Subcutaneous adipose tissue (tissue), 4 donors: Measurements from ENCODE around the gene USP17L29. TPM values are rescaled to one million over a fixed set of nuclear protein-coding genes. Genes with fewer than 3 reads are reported as not detected.
"Not testable (repeated sequence)": the region's sequence is repeated elsewhere in the genome, so short reads cannot be mapped to it uniquely, and the experiment has no call there.

Experiments
- total RNA-seq, 4 donors: library from RNA; depleted of rRNA; stranded (reverse); fragments of >200 nt; gene quantifications; one replicate each; pipeline ENCODE4 v1.1.0, GENCODE V29; 2016
- TF ChIP-seq, protein P1 (sequence below): fragments of 450-650 bp; IDR thresholded peaks from one replicate; pipeline ENCODE4 v1.5.1; 2016; ENCODE audit warnings: low read depth, mild to moderate bottlenecking, control low read depth, antibody characterized with exemption, moderate library complexity

The USP17L29 gene
- total RNA-seq, 4 donors from 2014 or later = not detected

DNA sequence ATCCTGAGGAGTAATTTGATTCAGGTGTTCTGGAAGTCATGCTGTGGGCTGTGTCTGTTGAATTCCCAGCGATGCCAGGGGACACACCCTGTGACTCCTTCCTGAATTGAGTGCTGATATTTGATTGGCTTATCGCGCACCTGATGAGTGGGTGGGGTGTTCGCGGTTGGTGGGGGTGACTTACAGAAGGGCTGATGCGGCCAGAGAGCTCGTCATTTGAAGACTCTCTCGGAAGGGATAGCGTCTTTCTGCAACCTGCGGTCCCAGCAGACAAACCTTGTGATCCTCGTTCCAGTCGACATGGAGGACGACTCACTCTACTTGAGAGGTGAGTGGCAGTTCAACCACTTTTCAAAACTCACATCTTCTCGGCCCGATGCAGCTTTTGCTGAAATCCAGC, 9.4 kb downstream of the USP17L29 start, which contains the start of gene USP17L30:
Gene USP17L30 (plus strand): TSS at position 301 of the 400 bp plus-strand sequence. CDS start 0 bp downstream, at position 301.
- TF ChIP-seq, protein P1, sequence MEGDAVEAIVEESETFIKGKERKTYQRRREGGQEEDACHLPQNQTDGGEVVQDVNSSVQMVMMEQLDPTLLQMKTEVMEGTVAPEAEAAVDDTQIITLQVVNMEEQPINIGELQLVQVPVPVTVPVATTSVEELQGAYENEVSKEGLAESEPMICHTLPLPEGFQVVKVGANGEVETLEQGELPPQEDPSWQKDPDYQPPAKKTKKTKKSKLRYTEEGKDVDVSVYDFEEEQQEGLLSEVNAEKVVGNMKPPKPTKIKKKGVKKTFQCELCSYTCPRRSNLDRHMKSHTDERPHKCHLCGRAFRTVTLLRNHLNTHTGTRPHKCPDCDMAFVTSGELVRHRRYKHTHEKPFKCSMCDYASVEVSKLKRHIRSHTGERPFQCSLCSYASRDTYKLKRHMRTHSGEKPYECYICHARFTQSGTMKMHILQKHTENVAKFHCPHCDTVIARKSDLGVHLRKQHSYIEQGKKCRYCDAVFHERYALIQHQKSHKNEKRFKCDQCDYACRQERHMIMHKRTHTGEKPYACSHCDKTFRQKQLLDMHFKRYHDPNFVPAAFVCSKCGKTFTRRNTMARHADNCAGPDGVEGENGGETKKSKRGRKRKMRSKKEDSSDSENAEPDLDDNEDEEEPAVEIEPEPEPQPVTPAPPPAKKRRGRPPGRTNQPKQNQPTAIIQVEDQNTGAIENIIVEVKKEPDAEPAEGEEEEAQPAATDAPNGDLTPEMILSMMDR = not testable (repeated sequence)

DNA sequence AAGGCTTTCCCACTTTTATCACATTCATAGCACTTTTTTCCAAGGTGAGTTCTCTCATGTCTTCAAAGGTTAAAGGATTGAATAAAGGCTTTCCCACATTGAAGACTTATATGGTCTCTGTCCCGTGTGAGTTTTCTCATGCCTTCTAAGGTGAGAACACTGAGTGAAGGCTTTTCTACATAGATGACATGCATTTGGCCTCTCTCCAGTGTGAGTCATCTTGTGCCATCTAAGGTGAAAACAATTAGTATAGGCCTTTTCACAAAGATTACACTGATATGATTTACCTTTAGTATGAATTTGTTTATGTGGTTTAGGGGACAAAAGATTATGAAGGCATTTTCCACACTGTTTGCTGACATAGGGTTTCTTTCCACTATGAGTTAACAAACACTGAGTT, 30.7 kb downstream of the USP17L29 start:
- TF ChIP-seq, protein P1 = no peak

Other genes starting within 250 kb of the USP17L29 start
- gene FAM90A26, start 183.2 kb upstream of the USP17L29 start, total RNA-seq = not detected
- not detected for gene USP17L10, start 143.0 kb upstream of the USP17L29 start, total RNA-seq
- gene USP17L11, start 138.2 kb upstream of the USP17L29 start, total RNA-seq = not detected
- gene USP17L12, start 133.5 kb upstream of the USP17L29 start, total RNA-seq = not detected
- not detected for gene USP17L13, start 128.7 kb upstream of the USP17L29 start, total RNA-seq
- not detected for gene USP17L15, start 119.3 kb upstream of the USP17L29 start, total RNA-seq
- gene USP17L17, start 109.8 kb upstream of the USP17L29 start, total RNA-seq = not detected
- gene USP17L18, start 105.0 kb upstream of the USP17L29 start, total RNA-seq = not detected
- not detected for gene USP17L19, start 100.3 kb upstream of the USP17L29 start, total RNA-seq
- gene USP17L20, start 95.5 kb upstream of the USP17L29 start, total RNA-seq = not detected
- gene USP17L21, start 90.8 kb upstream of the USP17L29 start, total RNA-seq = not detected
- not detected for gene USP17L22, start 86.0 kb upstream of the USP17L29 start, total RNA-seq
- gene USP17L24, start 28.5 kb upstream of the USP17L29 start, total RNA-seq = not detected
- not detected for gene USP17L25, start 23.7 kb upstream of the USP17L29 start, total RNA-seq
- not detected for gene USP17L26, start 19.0 kb upstream of the USP17L29 start, total RNA-seq
- gene USP17L5, start 14.2 kb upstream of the USP17L29 start, total RNA-seq = not detected
- gene USP17L27, start 9.5 kb upstream of the USP17L29 start, total RNA-seq = not detected
- gene USP17L28, start 4.7 kb upstream of the USP17L29 start, total RNA-seq = not detected
- not detected for gene USP17L30, start 9.5 kb downstream of the USP17L29 start, total RNA-seq
- not detected for gene DEFB131A, start 90.8 kb downstream of the USP17L29 start, total RNA-seq